GM18526 (cell line): Measurements from ENCODE around the gene ZBTB37.

Experiments used
- POLR2A ChIP-seq: IDR thresholded peaks from 3 replicates; pipeline ENCODE4 v1.6.1; 2011; ENCODE audit not compliant: insufficient read length; ENCODE audit errors: extremely low read depth

The ZBTB37 gene

DNA sequence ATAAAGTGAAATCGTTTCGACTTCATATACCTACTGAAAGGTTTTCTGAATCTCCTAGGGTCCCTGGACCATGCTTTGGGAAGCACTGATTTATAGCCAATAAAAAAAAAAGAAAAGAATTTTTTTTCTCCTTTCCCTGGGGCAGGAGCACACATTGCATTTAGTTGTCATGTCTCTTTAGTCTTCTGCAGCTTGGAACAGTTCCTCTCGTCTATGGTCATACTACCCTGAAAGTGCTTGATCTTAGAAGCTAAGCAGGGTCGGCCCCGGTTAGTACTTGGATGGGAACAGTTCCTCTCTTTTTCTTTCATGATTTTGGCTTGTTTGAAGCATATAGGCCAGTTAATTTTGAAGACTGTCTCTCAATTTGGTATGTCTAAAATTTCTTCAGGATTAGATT is 52.7 kb downstream of the ZBTB37 start:
- TF ChIP-seq POLR2A, result no peak

GRCh38 chr1:173925306-173926242 is 57.4 kb downstream of the ZBTB37 start:
- no peak for TF ChIP-seq POLR2A

DNA sequence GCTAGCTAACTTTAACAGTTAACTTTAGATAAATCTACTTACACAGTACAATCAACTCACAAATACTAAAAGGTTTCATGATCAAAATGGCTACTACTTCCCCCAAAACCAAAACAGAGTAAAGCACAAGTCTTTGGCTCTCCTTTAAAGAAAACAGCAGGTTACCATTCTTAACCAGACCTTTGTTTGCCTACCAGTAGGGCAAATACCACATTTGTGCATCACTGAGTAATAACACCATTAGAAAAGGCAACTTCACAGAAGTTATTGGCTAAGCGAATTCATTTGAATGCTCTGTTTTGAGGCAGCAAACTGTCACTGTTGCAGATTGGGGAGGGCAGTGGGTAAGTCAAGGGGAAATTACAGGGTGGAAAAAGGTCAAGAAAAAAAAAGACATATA is 66.3 kb downstream of the ZBTB37 start:
- TF ChIP-seq POLR2A, result no peak

DNA sequence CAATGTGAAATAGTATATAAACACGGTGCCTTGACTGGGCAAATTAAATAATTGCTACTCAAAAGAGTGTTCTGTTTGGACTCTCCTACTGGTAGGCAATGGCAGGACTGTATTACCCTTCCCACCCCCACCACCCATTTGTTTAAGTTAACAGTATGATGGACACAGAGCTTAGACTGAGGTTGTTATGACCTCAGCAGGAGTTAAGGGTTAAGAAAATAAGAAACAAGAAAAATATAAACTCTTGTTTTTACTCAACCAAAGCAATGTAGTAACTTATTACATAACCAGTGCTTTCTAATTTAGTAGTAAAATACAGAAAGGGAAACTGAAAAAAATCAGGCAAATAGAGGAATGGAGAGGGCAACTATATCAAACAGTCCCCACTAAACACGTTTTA is 68.9 kb downstream of the ZBTB37 start:
- no peak for TF ChIP-seq POLR2A

DNA sequence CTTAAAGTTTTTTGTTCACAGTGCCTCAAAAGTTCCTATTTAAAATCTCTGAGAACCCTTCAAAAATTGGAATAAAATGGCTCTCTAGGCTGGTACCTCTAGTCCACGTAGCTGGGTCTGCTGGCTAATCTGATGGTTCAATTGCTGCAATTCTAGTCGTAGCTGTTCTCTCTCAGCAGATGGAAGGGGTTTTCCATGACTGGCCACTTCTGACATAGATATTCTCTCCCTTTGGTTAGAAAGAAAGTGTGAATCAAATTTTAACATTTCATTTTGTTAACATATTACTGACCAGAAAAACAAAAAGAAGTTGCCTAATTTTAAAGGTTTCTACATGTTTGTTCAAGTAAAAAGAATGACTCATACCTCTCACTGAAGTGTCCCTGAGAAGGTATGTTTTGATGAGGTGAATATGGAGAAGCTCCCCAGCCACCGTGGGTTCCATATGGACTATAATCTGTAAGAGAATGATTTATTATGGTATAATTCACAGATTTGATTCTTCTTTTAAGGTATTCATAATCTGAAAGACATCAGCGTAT is 78.3 kb downstream of the ZBTB37 start:
- no peak for TF ChIP-seq POLR2A

DNA sequence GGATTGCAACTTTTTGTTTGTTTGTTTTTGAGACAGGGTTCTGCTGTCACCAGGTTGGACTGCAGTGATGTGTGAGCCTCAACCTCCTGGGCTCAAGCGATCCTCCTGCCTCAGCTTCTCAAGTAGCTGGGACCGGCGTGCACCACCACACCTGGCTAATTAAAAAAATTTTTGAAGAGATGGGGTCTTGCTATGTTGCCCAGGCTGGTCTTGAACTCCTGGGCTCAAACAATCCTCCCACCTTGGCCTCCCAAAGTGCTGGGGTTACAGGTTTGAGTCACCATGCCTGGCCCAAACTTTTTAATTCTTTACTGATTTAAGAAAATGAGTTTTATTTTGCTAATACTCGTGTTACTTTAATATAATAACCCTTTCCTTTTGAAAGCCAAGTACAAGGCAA is 80.4 kb downstream of the ZBTB37 start:
- TF ChIP-seq POLR2A, result no peak
